Ascending aorta (tissue), 2 donors: ENCODE data around the gene MESD. TPM values are rescaled to one million over a fixed set of nuclear protein-coding genes. Genes with fewer than 3 reads are reported as not detected.

Experiments
- DNase-seq, 2 donors: peaks; one replicate each; pipeline ENCODE4 v3.0.0-alpha.2; 2019; ENCODE audit warnings: low spot score in 2 of 2
- H3K27ac ChIP-seq, 2 donors: fragments of 200-600 bp; sonication (generic); one replicate each; pipeline ENCODE4 v1.5.1; 2016 to 2017; ENCODE audit warnings: mild to moderate bottlenecking in 1 of 2
- H3K27me3 ChIP-seq: fragments of 200-600 bp; sonication (generic); one replicate; pipeline ENCODE4 v1.5.1; 2017
- H3K36me3 ChIP-seq, 2 donors: fragments of 200-600 bp; sonication (generic); one replicate each; pipeline ENCODE4 v1.5.1; 2016
- H3K4me1 ChIP-seq, 2 donors: fragments of 200-600 bp; sonication (generic); one replicate each; pipeline ENCODE4 v1.5.1; 2016 to 2017; ENCODE audit warnings: mild to moderate bottlenecking in 1 of 2
- H3K4me3 ChIP-seq, 2 donors: fragments of 200-600 bp; sonication (generic); one replicate each; pipeline ENCODE4 v1.5.1; 2016 to 2017; ENCODE audit warnings: mild to moderate bottlenecking in 1 of 2
- H3K9me3 ChIP-seq, 2 donors: fragments of 200-600 bp; sonication (generic); one replicate each; pipeline ENCODE4 v1.5.1; 2016
- intact Hi-C: fragments of 100-400 bp; cut with DNase I; formaldehyde crosslinking; loops from one replicate; pipeline ENCODE4 v1.15.1; 2023
- total RNA-seq: library from RNA; depleted of rRNA; stranded (reverse); fragments of >200 nt; gene quantifications from one replicate; pipeline ENCODE4 v1.1.0, GENCODE V29; 2016
- TF ChIP-seq, protein P1 (sequence below), 3 experiments: fragments of 200-600 bp in 2 of 3; fragments of 450-650 bp in 1 of 3; sonication (generic) in 2 of 3; IDR thresholded peaks; one replicate each; pipeline ENCODE4 v1.5.1; 2016 to 2019; ENCODE audit warnings: antibody characterized with exemption in 3 of 3, mild to moderate bottlenecking in 1 of 3, moderate library complexity in 1 of 3

The MESD gene
- total RNA-seq, 1 donor from 2014 or later: 6.4 TPM

DNA sequence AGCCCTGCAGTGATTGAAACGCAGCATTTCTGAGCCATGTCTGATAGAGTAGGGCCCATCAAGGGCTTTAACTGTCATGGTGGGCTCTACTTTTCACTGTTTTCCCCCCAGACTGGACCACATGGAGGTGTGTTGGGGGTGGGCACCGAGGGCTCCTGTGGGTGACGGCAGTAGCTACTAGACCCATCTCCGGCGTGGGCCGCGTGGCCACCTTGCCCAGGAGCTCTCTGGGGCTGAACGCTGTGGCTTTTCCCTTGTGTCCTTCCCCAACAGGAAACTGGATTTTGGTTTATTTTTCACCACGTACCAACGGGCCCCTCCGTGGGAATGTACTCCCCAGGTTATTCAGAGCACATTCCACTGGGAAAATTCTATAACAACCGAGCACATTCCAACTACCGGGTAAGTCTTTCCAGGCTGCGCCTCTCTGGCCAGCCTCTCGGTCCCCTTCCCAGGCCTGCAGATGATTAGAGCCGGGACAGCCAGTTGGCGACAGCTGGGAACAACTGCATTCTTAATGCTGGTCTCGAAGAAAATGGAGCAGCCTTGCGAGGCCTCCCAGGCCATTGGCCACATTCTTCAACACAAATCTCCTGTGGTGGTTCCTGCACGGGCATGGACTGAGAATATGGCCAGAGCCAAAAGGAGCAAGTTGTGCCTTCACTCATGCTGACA lies 67.7 kb downstream of the MESD start:
- no peak for DNase-seq
- intact Hi-C loops: no loop called here
- TF ChIP-seq, protein P1, sequence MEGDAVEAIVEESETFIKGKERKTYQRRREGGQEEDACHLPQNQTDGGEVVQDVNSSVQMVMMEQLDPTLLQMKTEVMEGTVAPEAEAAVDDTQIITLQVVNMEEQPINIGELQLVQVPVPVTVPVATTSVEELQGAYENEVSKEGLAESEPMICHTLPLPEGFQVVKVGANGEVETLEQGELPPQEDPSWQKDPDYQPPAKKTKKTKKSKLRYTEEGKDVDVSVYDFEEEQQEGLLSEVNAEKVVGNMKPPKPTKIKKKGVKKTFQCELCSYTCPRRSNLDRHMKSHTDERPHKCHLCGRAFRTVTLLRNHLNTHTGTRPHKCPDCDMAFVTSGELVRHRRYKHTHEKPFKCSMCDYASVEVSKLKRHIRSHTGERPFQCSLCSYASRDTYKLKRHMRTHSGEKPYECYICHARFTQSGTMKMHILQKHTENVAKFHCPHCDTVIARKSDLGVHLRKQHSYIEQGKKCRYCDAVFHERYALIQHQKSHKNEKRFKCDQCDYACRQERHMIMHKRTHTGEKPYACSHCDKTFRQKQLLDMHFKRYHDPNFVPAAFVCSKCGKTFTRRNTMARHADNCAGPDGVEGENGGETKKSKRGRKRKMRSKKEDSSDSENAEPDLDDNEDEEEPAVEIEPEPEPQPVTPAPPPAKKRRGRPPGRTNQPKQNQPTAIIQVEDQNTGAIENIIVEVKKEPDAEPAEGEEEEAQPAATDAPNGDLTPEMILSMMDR (IDR thresholded peaks at IDR 0.05): no peak
- no peaks in the 10 kb centered on the region for H3K27me3 ChIP-seq
- no peaks in the 10 kb centered on the region for H3K4me1 ChIP-seq
- no peak overlapping the region for H3K4me3 ChIP-seq
- H3K9me3 ChIP-seq: no peaks in the 10 kb centered on the region
- no peak overlapping the region for H3K27ac ChIP-seq
- H3K36me3 ChIP-seq: peaks cover 5 to 8% of the 10 kb centered on the region in 2 donors

DNA sequence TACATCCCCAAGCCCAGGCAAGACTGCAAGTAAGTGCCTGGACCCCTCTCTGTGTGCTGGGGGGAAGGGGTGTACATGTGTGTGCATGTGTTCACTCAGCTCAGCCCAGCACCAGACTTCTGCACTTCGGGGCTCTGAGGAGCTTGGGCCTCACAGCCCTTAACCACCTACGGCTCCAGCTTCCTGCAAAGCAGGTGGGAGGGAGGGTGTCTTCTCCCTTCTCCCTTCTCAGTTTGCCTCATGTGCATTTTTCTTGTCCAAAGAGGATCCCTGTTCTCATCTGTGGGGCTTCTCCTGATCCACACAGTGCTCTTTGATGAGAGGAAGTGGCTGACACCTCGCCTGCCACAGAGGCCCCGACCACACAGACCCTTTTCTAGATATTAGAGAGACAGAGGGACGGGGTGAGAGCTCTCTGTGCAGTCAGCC lies 69.3 kb downstream of the MESD start:
- intact Hi-C loops: no loop called here
- TF ChIP-seq, protein P1 (IDR thresholded peaks at IDR 0.05): no peak
- Histone ChIP-seq H3K36me3 (peaks cover 5 to 8% of the 10 kb centered on the region in 2 donors), H3K27me3 (no peaks in the 10 kb centered on the region), H3K4me1 (no peaks in the 10 kb centered on the region), H3K4me3 (no peak overlapping the region), H3K9me3 (no peaks in the 10 kb centered on the region), H3K27ac (no peak overlapping the region)
- DNase-seq: no peak

DNA sequence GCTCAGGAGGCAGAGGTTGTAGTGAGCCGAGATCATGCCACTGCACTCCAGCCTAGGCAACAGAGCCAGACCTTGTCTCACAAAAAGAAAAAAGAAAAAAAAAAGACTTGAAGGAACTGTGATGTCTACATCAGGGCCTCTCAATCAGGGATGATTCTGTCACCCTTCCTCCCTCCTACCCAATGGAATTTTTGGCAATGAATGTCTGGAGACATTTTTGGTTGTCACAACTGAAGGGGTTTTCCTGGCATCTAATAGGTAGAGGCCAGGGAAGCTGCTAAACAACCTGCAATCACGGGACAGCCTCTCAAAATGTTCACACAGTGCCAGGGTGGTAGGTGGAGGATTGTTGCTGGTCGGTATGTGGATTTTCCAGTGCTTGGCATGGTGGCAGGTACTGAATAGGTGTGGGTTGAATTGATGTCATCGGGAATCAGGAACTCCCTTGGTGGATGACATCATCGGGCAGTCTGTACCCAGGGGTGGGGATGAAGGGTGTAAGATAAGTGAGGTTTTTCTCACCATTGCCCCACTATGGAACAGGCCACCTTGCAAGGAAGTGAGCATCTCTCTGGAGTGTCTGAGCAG lies 71.3 kb downstream of the MESD start:
- H3K27me3 ChIP-seq: no peaks in the 10 kb centered on the region
- H3K4me1 ChIP-seq: no peaks in the 10 kb centered on the region
- no peak for DNase-seq
- no peak overlapping the region for H3K4me3 ChIP-seq
- H3K9me3 ChIP-seq: no peaks in the 10 kb centered on the region
- no peak overlapping the region for H3K27ac ChIP-seq
- H3K36me3 ChIP-seq: peaks cover 5% of the 10 kb centered on the region in 2 donors
- TF ChIP-seq, protein P1 (IDR thresholded peaks at IDR 0.05): no peak
- intact Hi-C loops: no loop called here

DNA sequence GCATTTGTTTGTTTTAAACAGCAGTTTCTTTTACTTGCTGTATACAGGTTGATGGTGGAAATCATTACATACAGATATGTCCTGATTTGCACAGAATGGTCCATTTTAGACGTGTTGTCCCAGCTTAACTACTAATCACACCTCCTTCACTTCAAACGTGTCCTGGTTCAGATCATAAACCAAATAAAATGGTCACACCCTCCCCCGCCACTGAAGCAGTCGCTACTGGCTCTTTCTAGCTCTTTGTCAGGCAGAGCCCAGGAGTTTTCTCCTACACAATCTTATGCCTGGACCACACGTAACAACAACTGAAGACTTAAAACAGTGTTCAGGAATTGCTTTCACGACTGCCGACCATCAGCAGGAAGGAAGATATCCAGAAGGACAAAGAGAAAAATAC lies 73.6 kb downstream of the MESD start:
- TF ChIP-seq, protein P1 (IDR thresholded peaks at IDR 0.05): no peak
- H3K36me3 ChIP-seq: peaks cover 0 to 5% of the 10 kb centered on the region in 2 donors
- no peak for DNase-seq
- H3K4me3 ChIP-seq: no peak overlapping the region
- H3K9me3 ChIP-seq: no peaks in the 10 kb centered on the region
- H3K27ac ChIP-seq: no peak overlapping the region
- H3K27me3 ChIP-seq: no peaks in the 10 kb centered on the region
- no peaks in the 10 kb centered on the region for H3K4me1 ChIP-seq
- intact Hi-C loops: no loop called here

DNA sequence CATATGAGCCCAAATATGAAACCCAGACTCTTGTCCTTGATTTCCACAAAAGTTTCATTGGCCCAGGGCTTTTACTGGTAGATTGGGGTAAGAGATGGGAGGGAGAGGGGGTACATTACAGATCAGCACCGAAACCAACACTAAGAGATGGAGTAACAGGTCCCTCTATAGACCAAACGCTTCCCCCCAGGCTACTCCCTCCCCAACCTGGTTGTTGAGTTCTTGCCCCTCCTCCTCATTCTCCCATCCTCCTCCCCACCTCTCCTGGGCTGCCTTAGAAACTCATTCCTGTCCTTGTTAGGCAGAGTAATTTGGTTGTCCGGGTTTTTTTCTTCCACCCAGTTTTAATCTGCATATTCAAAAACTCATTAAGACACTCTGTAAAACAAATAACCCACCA lies 74.1 kb downstream of the MESD start:
- DNase-seq: no peak
- intact Hi-C loops: no loop called here
- Histone ChIP-seq H3K27me3 (no peaks in the 10 kb centered on the region), H3K27ac (no peak overlapping the region), H3K4me3 (no peak overlapping the region), H3K36me3 (peaks cover 0 to 10% of the 10 kb centered on the region in 2 donors), H3K4me1 (no peaks in the 10 kb centered on the region), H3K9me3 (no peaks in the 10 kb centered on the region)
- TF ChIP-seq, protein P1 (IDR thresholded peaks at IDR 0.05): no peak
